Fibroblast of mammary gland (primary cell): ENCODE results near the gene STARD13.

Experiments used
- DNase-seq: peaks from one replicate; pipeline ENCODE4 v3.0.0-alpha.2; 2010; ENCODE audit warnings: low read depth
- H3K4me3 ChIP-seq: 2 replicates; pipeline ENCODE4 v1.5.1; 2011; ENCODE audit warnings: low read depth, mild to moderate bottlenecking, low read length, moderate library complexity; ENCODE audit not compliant: control insufficient read depth
- TF ChIP-seq, protein P1 (sequence below): conservative IDR thresholded peaks from 2 replicates; pipeline ENCODE4 v1.5.1; 2011; ENCODE audit warnings: low read depth, low read length, inconsistent platforms; ENCODE audit not compliant: control insufficient read depth, insufficient read depth

STARD13 gene

DNA sequence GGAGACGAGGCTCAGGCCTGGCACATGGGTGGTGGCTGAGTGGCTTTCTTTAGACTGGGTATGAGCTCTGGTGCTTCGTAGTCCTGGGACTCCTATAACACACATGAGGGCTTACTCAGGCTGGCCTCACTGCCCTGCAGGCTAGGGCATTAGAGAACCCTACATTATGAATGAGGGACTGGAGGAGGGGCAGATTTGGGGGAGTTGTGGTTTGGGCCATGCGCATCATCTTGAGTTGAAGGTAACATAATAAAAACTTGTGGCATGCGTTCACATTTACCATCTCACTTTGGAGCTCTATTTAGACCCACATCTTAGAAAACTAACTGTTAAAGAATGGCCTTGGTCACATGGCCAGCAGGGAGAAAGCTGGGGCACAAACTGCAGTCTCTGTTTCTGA lies 54.2 kb downstream of the STARD13 start:
- TF ChIP-seq, protein P1, sequence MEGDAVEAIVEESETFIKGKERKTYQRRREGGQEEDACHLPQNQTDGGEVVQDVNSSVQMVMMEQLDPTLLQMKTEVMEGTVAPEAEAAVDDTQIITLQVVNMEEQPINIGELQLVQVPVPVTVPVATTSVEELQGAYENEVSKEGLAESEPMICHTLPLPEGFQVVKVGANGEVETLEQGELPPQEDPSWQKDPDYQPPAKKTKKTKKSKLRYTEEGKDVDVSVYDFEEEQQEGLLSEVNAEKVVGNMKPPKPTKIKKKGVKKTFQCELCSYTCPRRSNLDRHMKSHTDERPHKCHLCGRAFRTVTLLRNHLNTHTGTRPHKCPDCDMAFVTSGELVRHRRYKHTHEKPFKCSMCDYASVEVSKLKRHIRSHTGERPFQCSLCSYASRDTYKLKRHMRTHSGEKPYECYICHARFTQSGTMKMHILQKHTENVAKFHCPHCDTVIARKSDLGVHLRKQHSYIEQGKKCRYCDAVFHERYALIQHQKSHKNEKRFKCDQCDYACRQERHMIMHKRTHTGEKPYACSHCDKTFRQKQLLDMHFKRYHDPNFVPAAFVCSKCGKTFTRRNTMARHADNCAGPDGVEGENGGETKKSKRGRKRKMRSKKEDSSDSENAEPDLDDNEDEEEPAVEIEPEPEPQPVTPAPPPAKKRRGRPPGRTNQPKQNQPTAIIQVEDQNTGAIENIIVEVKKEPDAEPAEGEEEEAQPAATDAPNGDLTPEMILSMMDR = no peak
- no peak for DNase-seq
- no peak overlapping the region for H3K4me3 ChIP-seq

DNA sequence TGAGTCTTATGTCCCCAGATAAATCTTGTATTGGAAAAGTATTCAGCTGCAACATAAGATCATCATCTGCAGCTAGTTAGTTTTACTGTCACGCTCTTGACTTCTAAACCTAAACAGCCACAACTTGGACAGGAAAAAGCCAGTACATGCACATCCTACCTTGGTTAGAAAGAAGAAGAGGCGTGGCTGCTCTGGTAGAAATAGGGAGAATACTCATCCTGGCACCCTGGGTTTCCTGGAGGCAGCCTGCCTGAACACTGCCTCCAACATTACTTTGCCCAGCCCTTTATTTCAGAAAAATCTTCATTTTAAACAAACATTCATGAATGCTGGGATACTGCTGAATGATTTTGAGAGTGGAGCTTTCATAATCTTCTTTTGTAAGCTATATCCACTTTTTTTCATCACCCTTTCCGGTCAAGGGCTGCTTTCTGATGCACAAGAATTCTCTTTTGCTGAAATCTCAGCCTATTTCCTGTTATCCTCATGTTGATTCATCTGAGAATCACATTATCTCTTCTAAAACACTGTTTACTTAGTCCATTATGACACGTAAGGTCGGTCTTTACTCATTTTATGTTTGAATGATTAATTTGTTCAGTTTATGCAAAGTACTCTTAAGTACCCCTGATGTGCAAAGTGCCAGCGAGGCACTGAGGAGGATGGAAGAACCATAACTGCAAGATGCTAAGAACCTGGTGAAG lies 55.2 kb downstream of the STARD13 start:
- peak; percentile 85 for DNase-seq
- TF ChIP-seq, protein P1 = no peak
- no peak overlapping the region for H3K4me3 ChIP-seq

DNA sequence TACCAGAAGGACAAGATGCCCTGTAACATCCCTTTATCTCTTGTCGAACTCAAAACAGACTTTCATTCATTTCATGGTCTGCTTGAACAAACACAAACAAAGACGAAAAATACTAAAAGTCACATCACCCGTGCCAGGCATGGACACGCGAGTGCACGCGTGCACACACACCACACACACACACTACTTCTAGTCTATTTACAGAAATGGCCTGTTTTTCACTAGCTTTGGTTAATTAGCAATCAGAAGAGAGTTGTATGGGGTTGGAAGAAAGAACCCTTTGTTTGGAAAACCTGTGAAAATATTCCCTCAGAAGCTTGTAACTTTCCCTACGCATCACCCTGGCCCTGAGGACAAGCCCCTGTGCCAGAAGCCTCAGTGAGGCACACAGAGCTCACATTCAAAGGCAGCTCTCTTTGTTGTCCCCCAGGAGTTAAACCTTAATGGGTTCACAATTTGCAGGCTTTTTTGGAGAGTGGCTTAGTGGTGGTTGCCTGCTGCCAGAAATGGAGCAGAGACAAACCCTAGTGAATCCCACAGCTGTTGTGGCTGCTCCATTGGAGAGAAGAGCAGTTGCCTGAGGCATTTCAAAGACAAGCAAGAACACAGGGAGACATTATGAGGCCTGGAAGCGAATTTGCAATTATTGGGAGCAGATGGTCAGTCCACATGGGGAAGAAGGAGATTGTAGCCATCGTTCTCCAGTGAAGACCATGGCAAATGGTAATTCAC lies 55.9 kb downstream of the STARD13 start:
- TF ChIP-seq, protein P1 = no peak
- DNase-seq = no peak
- no peak overlapping the region for H3K4me3 ChIP-seq

DNA sequence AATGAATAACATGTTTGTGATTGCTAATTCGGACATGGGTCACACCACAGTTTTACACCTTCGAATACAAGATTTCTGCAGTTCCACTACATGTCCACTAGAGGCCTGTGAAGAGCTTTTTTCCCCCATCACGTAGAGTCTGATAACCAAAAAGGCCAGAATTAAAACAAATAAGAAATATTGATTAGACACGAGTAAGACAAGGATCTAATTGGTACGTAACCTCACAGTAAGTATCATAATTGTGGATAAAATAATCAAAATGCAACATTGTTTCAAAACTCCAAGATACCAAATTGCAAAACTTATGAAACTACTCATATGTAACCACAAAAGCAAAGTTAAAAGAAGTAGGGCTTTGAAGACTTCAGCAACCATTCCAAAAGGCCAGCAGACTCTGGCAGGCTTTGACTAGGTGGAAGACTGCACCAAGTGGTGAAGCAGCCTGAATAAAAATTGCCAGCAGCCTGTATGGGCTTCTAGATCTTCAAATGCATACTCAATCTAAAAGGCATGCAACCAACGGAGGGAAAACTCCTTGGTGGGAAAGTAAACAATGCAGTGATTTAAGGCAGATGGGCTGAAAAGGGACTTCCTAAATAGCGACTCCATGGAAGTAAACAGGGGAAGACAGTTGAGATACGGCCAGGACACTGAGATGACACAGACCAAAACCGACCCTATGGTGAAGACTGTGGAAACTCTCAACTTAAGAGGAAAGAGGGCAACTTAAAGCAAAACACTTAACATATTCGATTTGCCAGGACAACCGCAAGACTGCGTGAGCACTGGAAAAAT lies 56.7 kb downstream of the STARD13 start:
- H3K4me3 ChIP-seq = no peak overlapping the region
- peak; percentile 88 for DNase-seq

DNA sequence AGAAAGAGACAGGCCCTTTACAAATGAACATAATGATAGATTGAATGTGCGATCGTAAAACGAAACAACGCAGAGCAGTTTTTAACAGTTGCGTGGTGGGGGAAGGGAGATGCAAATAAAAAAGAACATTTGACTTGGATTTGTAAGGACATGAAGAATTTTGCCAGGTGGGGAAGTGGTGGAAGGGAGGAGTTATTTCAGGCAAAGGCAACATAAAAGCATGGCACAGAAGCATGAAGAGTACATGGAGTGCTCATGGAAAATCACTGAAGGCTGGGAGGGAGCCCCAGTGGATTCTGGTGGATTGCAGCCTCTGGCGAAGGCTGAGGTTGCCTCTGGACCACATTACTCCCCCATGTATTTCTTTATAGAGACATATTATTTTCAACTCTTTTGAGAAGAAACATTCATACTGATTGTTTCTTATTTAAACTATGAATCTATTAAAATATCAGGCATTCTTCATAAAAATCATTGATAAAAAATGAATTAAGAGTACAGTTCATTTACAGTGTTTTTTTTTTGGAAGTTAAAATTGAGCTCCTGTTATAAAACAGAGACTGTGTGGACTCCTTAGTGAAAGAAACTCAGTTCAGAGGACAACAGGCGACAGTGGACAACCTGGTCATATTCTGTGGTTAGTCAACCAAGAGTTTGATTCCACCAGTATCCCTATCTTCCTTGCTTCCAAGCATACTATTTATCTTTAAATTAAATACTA lies 57.5 kb downstream of the STARD13 start:
- no peak for DNase-seq
- TF ChIP-seq, protein P1 = no peak
- no peak overlapping the region for H3K4me3 ChIP-seq

More for the DNA sequence above, 56.7 kb downstream of the STARD13 start:
- TF ChIP-seq, protein P1 = peak; percentile 99

DNA sequence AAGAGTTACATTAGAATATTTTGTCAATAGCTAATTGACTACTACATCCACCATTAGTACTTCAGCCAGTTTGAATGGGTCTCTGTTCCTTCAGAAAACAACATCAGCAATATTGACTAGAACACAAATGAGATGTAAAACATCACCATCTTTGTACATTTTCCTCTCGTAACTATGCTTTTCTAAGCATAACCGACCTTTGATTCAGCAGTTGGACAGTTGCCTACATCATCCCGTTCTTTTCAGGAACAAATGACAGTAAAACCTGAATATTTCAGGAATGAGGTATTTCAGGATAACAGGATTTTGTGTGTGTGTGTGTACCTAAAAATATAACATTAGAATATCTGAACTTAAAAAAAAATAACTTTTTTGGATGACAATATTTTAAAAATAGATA lies 60.9 kb downstream of the STARD13 start:
- peak; percentile 64 for DNase-seq
- TF ChIP-seq, protein P1 = no peak
- no peak overlapping the region for H3K4me3 ChIP-seq
